Fibroblast of lung (primary cell): ENCODE measurements around the gene PPFIBP2. TPM values are rescaled to one million over a fixed set of nuclear protein-coding genes. Genes with fewer than 3 reads are reported as not detected.
"Not testable (repeated sequence)": the region's sequence is repeated elsewhere in the genome, so short reads cannot be mapped to it uniquely, and the experiment has no call there.

Experiments used
- DNase-seq, 2 donors: peaks; one replicate each; pipeline versions ENCODE4 v3.0.0 to v3.0.0-alpha.2; 2010; ENCODE audit warnings: low read depth in 2 of 2
- H2AFZ ChIP-seq: 2 replicates; pipeline ENCODE4 v1.5.1; 2012; ENCODE audit warnings: low read length, control low read depth, inconsistent platforms
- H3K27ac ChIP-seq: 2 replicates; pipeline ENCODE4 v1.5.1; 2011; ENCODE audit warnings: low read length, control low read depth; ENCODE audit not compliant: insufficient read depth
- H3K27me3 ChIP-seq: 2 replicates; pipeline ENCODE4 v1.5.1; 2011; ENCODE audit warnings: mild to moderate bottlenecking, low read length; ENCODE audit not compliant: control insufficient read depth, insufficient read depth
- H3K36me3 ChIP-seq: 2 replicates; pipeline ENCODE4 v1.5.1; 2011; ENCODE audit warnings: low read length; ENCODE audit not compliant: control insufficient read depth, insufficient read depth
- H3K4me1 ChIP-seq: 2 replicates; pipeline ENCODE4 v1.5.1; 2011; ENCODE audit warnings: low read length; ENCODE audit not compliant: control insufficient read depth, insufficient read depth; ENCODE audit errors: extremely low read depth
- H3K4me2 ChIP-seq: 2 replicates; pipeline ENCODE4 v1.5.1; 2011; ENCODE audit warnings: low read length, control low read depth; ENCODE audit not compliant: insufficient read depth; ENCODE audit errors: extremely low read depth
- H3K4me3 ChIP-seq, 4 experiments: fragments of 200-600 bp in 1 of 4; sonication (generic) in 1 of 4; replicated peaks in 1 of 4; 2 replicates each; pipeline ENCODE4 v1.5.1; 2011 to 2016; ENCODE audit warnings: low read length in 4 of 4, low read depth in 3 of 4, mild to moderate bottlenecking in 3 of 4, control low read depth in 2 of 4, inconsistent platforms in 1 of 4, mixed read lengths in 1 of 4; ENCODE audit not compliant: insufficient read depth in 1 of 4; ENCODE audit errors: control extremely low read depth in 1 of 4
- H3K79me2 ChIP-seq: 2 replicates; pipeline ENCODE4 v1.5.1; 2012; ENCODE audit warnings: mild to moderate bottlenecking, low read length, inconsistent platforms; ENCODE audit not compliant: control insufficient read depth, insufficient read depth
- H3K9ac ChIP-seq: 2 replicates; pipeline ENCODE4 v1.5.1; 2011; ENCODE audit warnings: mild to moderate bottlenecking, low read length, control low read depth; ENCODE audit not compliant: insufficient read depth
- H3K9me3 ChIP-seq: 2 replicates; pipeline ENCODE4 v1.5.1; 2012; ENCODE audit warnings: low read depth, low read length; ENCODE audit not compliant: control insufficient read depth, insufficient read depth
- H4K20me1 ChIP-seq: 2 replicates; pipeline ENCODE4 v1.5.1; 2011; ENCODE audit warnings: low read length; ENCODE audit not compliant: control insufficient read depth, insufficient read depth; ENCODE audit errors: extremely low read depth
- EZH2 ChIP-seq: IDR thresholded peaks from 2 replicates; pipeline ENCODE4 v1.5.1; 2012; ENCODE audit warnings: low read length, control low read depth, mild to moderate bottlenecking; ENCODE audit errors: missing control alignments
- polyA plus RNA-seq, 2 donors: library from polyadenylated mRNA; depleted of rRNA in 1 of 2; stranded (reverse) in 1 of 2; unstranded in 1 of 2; fragments of >200 nt; gene quantifications; 2 replicates each; pipeline ENCODE4 v1.2.1, GENCODE V29; 2011 to 2012; ENCODE audit warnings: missing spikeins in 1 of 2
- total RNA-seq: library from RNA; depleted of rRNA; stranded (reverse); fragments of >200 nt; gene quantifications from 2 replicates; pipeline ENCODE4 v1.2.1, GENCODE V29; 2014
- TF ChIP-seq, protein P1 (sequence below), 2 donors: IDR thresholded peaks in 1 of 2; conservative IDR thresholded peaks in 1 of 2; 1 replicate in 1 of 2; 2 replicates in 1 of 2; pipeline ENCODE4 v1.5.1; 2011 to 2012; ENCODE audit warnings: low read length in 2 of 2, control low read depth in 1 of 2, inconsistent platforms in 1 of 2, low read depth in 1 of 2, mild to moderate bottlenecking in 1 of 2

The PPFIBP2 gene
- total and polyA plus RNA-seq, 2 donors (not counting 1 experiment from before 2014, with no cell fraction given): 11.4 to 38.8 TPM

DNA sequence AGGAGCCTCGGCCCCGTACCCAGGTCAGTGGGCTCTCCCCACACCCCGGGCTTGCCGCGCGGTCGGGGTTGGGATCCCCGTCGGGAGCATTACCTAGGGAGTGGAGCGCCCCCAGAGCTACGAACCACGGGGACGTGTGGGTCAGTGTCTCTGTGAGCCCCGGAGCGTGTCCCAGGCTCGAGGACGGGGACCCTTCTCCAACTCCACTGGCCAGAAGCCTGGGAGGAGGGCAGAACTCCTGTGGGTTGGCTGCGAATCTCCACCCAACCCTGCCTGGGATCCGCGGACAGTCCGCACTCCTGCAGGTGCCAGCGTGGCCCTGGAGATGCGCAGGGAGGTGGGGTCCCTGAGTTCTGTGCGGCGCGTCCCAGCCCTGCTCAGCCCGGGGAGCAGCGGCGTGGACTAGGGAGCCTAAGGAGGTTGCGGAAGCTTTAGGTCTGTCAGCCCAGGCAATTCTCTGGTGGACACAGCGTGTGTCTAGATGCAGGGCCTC is 346 bp downstream of the PPFIBP2 start:
- peaks cover 2% of the 10 kb centered on the region for H3K4me1 ChIP-seq
- no peaks in the 10 kb centered on the region for H3K79me2 ChIP-seq
- H3K36me3 ChIP-seq: no peaks in the 10 kb centered on the region
- peak; percentile 57 for TF ChIP-seq EZH2
- TF ChIP-seq, protein P1, sequence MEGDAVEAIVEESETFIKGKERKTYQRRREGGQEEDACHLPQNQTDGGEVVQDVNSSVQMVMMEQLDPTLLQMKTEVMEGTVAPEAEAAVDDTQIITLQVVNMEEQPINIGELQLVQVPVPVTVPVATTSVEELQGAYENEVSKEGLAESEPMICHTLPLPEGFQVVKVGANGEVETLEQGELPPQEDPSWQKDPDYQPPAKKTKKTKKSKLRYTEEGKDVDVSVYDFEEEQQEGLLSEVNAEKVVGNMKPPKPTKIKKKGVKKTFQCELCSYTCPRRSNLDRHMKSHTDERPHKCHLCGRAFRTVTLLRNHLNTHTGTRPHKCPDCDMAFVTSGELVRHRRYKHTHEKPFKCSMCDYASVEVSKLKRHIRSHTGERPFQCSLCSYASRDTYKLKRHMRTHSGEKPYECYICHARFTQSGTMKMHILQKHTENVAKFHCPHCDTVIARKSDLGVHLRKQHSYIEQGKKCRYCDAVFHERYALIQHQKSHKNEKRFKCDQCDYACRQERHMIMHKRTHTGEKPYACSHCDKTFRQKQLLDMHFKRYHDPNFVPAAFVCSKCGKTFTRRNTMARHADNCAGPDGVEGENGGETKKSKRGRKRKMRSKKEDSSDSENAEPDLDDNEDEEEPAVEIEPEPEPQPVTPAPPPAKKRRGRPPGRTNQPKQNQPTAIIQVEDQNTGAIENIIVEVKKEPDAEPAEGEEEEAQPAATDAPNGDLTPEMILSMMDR (conservative IDR thresholded peaks at IDR 0.05 in 1 of 2, IDR thresholded peaks at IDR 0.05 in 1 of 2; ENCODE audit: low read depth in 1 of 2, low read length in 2 of 2): no peak
- H3K9ac ChIP-seq: peak overlapping the region; percentile 59
- H3K4me2 ChIP-seq: peak overlapping the region; percentile 67
- peaks cover 4% of the 10 kb centered on the region for H3K27me3 ChIP-seq
- H3K27ac ChIP-seq: no peak overlapping the region
- DNase-seq: no peak
- no peaks in the 10 kb centered on the region for H3K9me3 ChIP-seq
- H2AFZ ChIP-seq: peak overlapping the region; percentile 68
- no peaks in the 10 kb centered on the region for H4K20me1 ChIP-seq
- peak overlapping the region; percentile 56 to 84 (median 64) for H3K4me3 ChIP-seq

GRCh38 chr11:7515447-7515886 is 1.7 kb downstream of the PPFIBP2 start:
- H3K9me3 ChIP-seq: no peaks in the 10 kb centered on the region
- no peak overlapping the region for H3K4me2 ChIP-seq
- no peaks in the 10 kb centered on the region for H3K36me3 ChIP-seq
- peaks cover 4% of the 10 kb centered on the region for H3K27me3 ChIP-seq
- peaks cover 2% of the 10 kb centered on the region for H3K4me1 ChIP-seq
- no peak for TF ChIP-seq EZH2
- TF ChIP-seq, protein P1 (conservative IDR thresholded peaks at IDR 0.05 in 1 of 2, IDR thresholded peaks at IDR 0.05 in 1 of 2; ENCODE audit: low read depth in 1 of 2, low read length in 2 of 2): no peak
- H3K4me3 ChIP-seq: no peak overlapping the region
- no peak overlapping the region for H3K27ac ChIP-seq
- H2AFZ ChIP-seq: no peak overlapping the region
- no peak for DNase-seq
- H3K79me2 ChIP-seq: no peaks in the 10 kb centered on the region
- no peaks in the 10 kb centered on the region for H4K20me1 ChIP-seq
- H3K9ac ChIP-seq: no peak overlapping the region

DNA sequence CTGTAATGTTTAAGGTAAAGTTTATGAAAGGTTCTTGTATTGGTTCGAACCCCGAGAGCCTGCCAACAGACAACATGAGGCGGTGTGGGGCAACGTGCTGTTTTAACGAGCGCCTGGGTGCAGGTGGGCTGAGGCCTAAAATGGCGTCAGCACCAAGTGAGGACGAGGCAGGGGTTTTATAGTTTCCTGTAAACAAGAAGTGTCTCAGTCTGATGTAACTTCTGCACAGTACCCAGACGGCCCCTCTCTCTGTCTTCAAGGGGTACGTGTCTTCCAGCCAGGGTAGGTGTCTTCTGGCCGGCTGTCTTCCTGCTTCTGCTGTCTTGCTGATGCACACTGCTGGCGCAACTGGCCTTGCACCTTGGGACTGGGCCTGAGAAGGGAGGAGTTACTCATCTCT is 2.7 kb downstream of the PPFIBP2 start:
- no peak for TF ChIP-seq EZH2
- TF ChIP-seq, protein P1 (conservative IDR thresholded peaks at IDR 0.05 in 1 of 2, IDR thresholded peaks at IDR 0.05 in 1 of 2; ENCODE audit: low read depth in 1 of 2, low read length in 2 of 2): no peak
- H3K79me2 ChIP-seq: no peaks in the 10 kb centered on the region

GRCh38 chr11:7517743-7518142 is 3.9 kb downstream of the PPFIBP2 start:
- DNase-seq, H2AFZ ChIP-seq, H3K27ac ChIP-seq, H4K20me1 ChIP-seq, H3K27me3 ChIP-seq, H3K4me3 ChIP-seq, H3K4me1 ChIP-seq, H3K36me3 ChIP-seq, H3K9ac ChIP-seq, H3K9me3 ChIP-seq, H3K79me2 ChIP-seq, H3K4me2 ChIP-seq: not testable (repeated sequence)

More for the DNA sequence above, 2.7 kb downstream of the PPFIBP2 start:
- no peak for DNase-seq
- Histone ChIP-seq H4K20me1 (no peaks in the 10 kb centered on the region), H3K27ac (no peak overlapping the region), H3K4me2 (no peak overlapping the region), H3K4me3 (no peak overlapping the region), H3K36me3 (no peaks in the 10 kb centered on the region), H3K27me3 (peaks cover 4% of the 10 kb centered on the region), H2AFZ (no peak overlapping the region), H3K9ac (no peak overlapping the region), H3K9me3 (no peaks in the 10 kb centered on the region), H3K4me1 (peaks cover 2% of the 10 kb centered on the region)
